Caki2 (cell line): Measurements from ENCODE around the gene CCDC91. TPM values are rescaled to one million over a fixed set of nuclear protein-coding genes. Genes with fewer than 3 reads are reported as not detected.
A peak's percentile ranks its signal among the peaks of the same experiment; 100 is the strongest.

ENCODE experiments used
- DNase-seq: peaks from one replicate; pipeline ENCODE4 v3.0.0-alpha.2; 2015; ENCODE audit warnings: low read depth
- in situ Hi-C: cut with HindIII; loops from 2 replicates; pipeline ENCODE4 v1.10.0; 2016; ENCODE audit warnings: low sequenced_read_pairs, low pct_unique_long_range_greater_than_20kb, mixed read lengths
- total RNA-seq: library from RNA; depleted of rRNA; stranded (reverse); fragments of >200 nt; shearing (Covaris generic); gene quantifications from 2 replicates; pipeline ENCODE4 v1.2.3, GENCODE V29; 2014; ENCODE audit warnings: low replicate concordance

CCDC91 gene
- total RNA-seq, 1 experiment from 2014 or later = 8.1 TPM

- in situ Hi-C loops = no loop called here
- DNase-seq = no peak
These were observed 345.8 kb downstream of the CCDC91 start for GRCh38 chr12:28536088-28536487.

- in situ Hi-C loops = no loop called here
- DNase-seq = no peak
These were observed 347.2 kb downstream of the CCDC91 start for GRCh38 chr12:28537474-28537873.

- in situ Hi-C loops = no loop called here
- no peak for DNase-seq
These were observed 349.6 kb downstream of the CCDC91 start for GRCh38 chr12:28539691-28540323.

GRCh38 chr12:28540324-28540714, 350.1 kb downstream of the CCDC91 start:
- in situ Hi-C loops = no loop called here
- no peak for DNase-seq

GRCh38 chr12:28543021-28543890, 353.0 kb downstream of the CCDC91 start:
- in situ Hi-C loops = no loop called here
- DNase-seq = no peak

GRCh38 chr12:28550757-28551704, 360.8 kb downstream of the CCDC91 start:
- in situ Hi-C loops = no loop called here
- DNase-seq = peak; percentile 76

GRCh38 chr12:28552251-28552970, 362.2 kb downstream of the CCDC91 start:
- DNase-seq = no peak
- in situ Hi-C loops = no loop called here

GRCh38 chr12:28555748-28556147, 365.5 kb downstream of the CCDC91 start:
- no peak for DNase-seq
- in situ Hi-C loops = no loop called here

GRCh38 chr12:28558250-28558649, 368.0 kb downstream of the CCDC91 start:
- no peak for DNase-seq

GRCh38 chr12:28563286-28563685, 373.0 kb downstream of the CCDC91 start:
- in situ Hi-C loops = no loop called here
- no peak for DNase-seq

More at GRCh38 chr12:28558250-28558649, 368.0 kb downstream of the CCDC91 start:
- in situ Hi-C loops = no loop called here

- in situ Hi-C loops = no loop called here
- DNase-seq = no peak
These were observed 373.7 kb downstream of the CCDC91 start for GRCh38 chr12:28563936-28564335.

- in situ Hi-C loops = no loop called here
These were observed 377.9 kb downstream of the CCDC91 start for GRCh38 chr12:28568118-28568517.

GRCh38 chr12:28568704-28569103, 378.4 kb downstream of the CCDC91 start:
- in situ Hi-C loops = no loop called here
- no peak for DNase-seq

More at GRCh38 chr12:28568118-28568517, 377.9 kb downstream of the CCDC91 start:
- peak; percentile 28 for DNase-seq

- in situ Hi-C loops = no loop called here
- DNase-seq = peak; percentile 76
These were observed 379.6 kb downstream of the CCDC91 start for GRCh38 chr12:28569698-28570411.

GRCh38 chr12:28570811-28571210, 380.6 kb downstream of the CCDC91 start:
- in situ Hi-C loops = no loop called here
- no peak for DNase-seq

GRCh38 chr12:28574746-28575592, 384.7 kb downstream of the CCDC91 start:
- no peak for DNase-seq
- in situ Hi-C loops = no loop called here
